Mucosa of rectum (tissue), 2 donors: ENCODE measurements around the gene FRMPD1.
"Not testable (repeated sequence)": the region's sequence is repeated elsewhere in the genome, so short reads cannot be mapped to it uniquely, and the experiment has no call there.

Source experiments
- H3K27ac ChIP-seq, 2 donors: one replicate each; pipeline ENCODE4 v1.7.0; 2013; ENCODE audit warnings: inconsistent platforms in 2 of 2, low read depth in 2 of 2, low read length in 2 of 2
- H3K27me3 ChIP-seq, 2 donors: one replicate each; pipeline ENCODE4 v1.7.0; 2013; ENCODE audit warnings: low read length in 2 of 2; ENCODE audit not compliant: control insufficient read depth in 2 of 2, insufficient read depth in 2 of 2
- H3K36me3 ChIP-seq, 2 donors: one replicate each; pipeline ENCODE4 v1.7.0; 2013; ENCODE audit warnings: low read length in 2 of 2; ENCODE audit not compliant: control insufficient read depth in 2 of 2, insufficient read depth in 2 of 2
- H3K4me1 ChIP-seq, 2 donors: one replicate each; pipeline ENCODE4 v1.7.0; 2013; ENCODE audit warnings: low read length in 2 of 2, mild to moderate bottlenecking in 1 of 2; ENCODE audit not compliant: control insufficient read depth in 2 of 2, insufficient read depth in 2 of 2
- H3K4me3 ChIP-seq, 2 donors: one replicate each; pipeline ENCODE4 v1.7.0; 2013; ENCODE audit warnings: low read length in 2 of 2
- H3K9ac ChIP-seq, 2 donors: one replicate each; pipeline ENCODE4 v1.7.0; 2013; ENCODE audit warnings: low read length in 2 of 2, low read depth in 1 of 2, mild to moderate bottlenecking in 1 of 2
- H3K9me3 ChIP-seq, 2 donors: one replicate each; pipeline ENCODE4 v1.7.0; 2013; ENCODE audit warnings: low read length in 2 of 2; ENCODE audit not compliant: control insufficient read depth in 2 of 2
- donor health status: healthy.
- donor health status: Normal muscosa, but diverticular disease.

Gene FRMPD1

GRCh38 chr9:37765263-37765662 lies 114.5 kb downstream of the FRMPD1 start:
- not testable (repeated sequence) for H3K27me3 ChIP-seq, H3K27ac ChIP-seq, H3K9ac ChIP-seq, H3K4me1 ChIP-seq, H3K9me3 ChIP-seq, H3K4me3 ChIP-seq
- H3K36me3 ChIP-seq, result peaks cover 4 to 23% of the 10 kb centered on the region in 2 donors

- H3K4me3 ChIP-seq, result no peak overlapping the region
- H3K36me3 ChIP-seq, result peaks cover 5 to 29% of the 10 kb centered on the region in 2 donors
- no peaks in the 10 kb centered on the region for H3K27me3 ChIP-seq
- no peaks in the 10 kb centered on the region for H3K9me3 ChIP-seq
- no peak overlapping the region for H3K9ac ChIP-seq
- H3K4me1 ChIP-seq, result no peaks in the 10 kb centered on the region
- H3K27ac ChIP-seq, result no peak overlapping the region
These were observed 118.6 kb downstream of the FRMPD1 start for GRCh38 chr9:37769306-37769705.

GRCh38 chr9:37769995-37770394 lies 119.2 kb downstream of the FRMPD1 start:
- Histone ChIP-seq H3K9me3 (no peaks in the 10 kb centered on the region), H3K36me3 (peaks cover 5 to 24% of the 10 kb centered on the region in 2 donors), H3K27ac (no peak overlapping the region), H3K27me3 (no peaks in the 10 kb centered on the region), H3K4me3 (no peak overlapping the region), H3K9ac (no peak overlapping the region), H3K4me1 (no peaks in the 10 kb centered on the region)

GRCh38 chr9:37775216-37775919 lies 124.6 kb downstream of the FRMPD1 start:
- H3K4me1 ChIP-seq, result no peaks in the 10 kb centered on the region
- no peaks in the 10 kb centered on the region for H3K9me3 ChIP-seq
- H3K27me3 ChIP-seq, result no peaks in the 10 kb centered on the region
- no peak overlapping the region for H3K4me3 ChIP-seq
- H3K9ac ChIP-seq, result no peak overlapping the region
- H3K27ac ChIP-seq, result no peak overlapping the region
- peaks cover 33 to 57% of the 10 kb centered on the region in 2 donors for H3K36me3 ChIP-seq

- no peaks in the 10 kb centered on the region for H3K9me3 ChIP-seq
- peaks cover 30 to 66% of the 10 kb centered on the region in 2 donors for H3K36me3 ChIP-seq
- no peak overlapping the region for H3K27ac ChIP-seq
- H3K4me3 ChIP-seq, result no peak overlapping the region
- no peaks in the 10 kb centered on the region for H3K4me1 ChIP-seq
- no peaks in the 10 kb centered on the region for H3K27me3 ChIP-seq
- no peak overlapping the region for H3K9ac ChIP-seq
These were observed 125.6 kb downstream of the FRMPD1 start for GRCh38 chr9:37776328-37776727.

GRCh38 chr9:37778534-37778933 lies 127.8 kb downstream of the FRMPD1 start:
- H3K36me3 ChIP-seq, result peaks cover 43 to 80% of the 10 kb centered on the region in 2 donors
- no peak overlapping the region for H3K27ac ChIP-seq
- no peaks in the 10 kb centered on the region for H3K4me1 ChIP-seq
- no peak overlapping the region for H3K4me3 ChIP-seq
- no peaks in the 10 kb centered on the region for H3K9me3 ChIP-seq
- H3K9ac ChIP-seq, result no peak overlapping the region
- no peaks in the 10 kb centered on the region for H3K27me3 ChIP-seq

- Histone ChIP-seq H3K27me3 (no peaks in the 10 kb centered on the region), H3K36me3 (peaks cover 25 to 42% of the 10 kb centered on the region in 2 donors), H3K9ac (peak overlapping the region; percentile 78 to 79), H3K4me3 (peak overlapping the region; percentile 90 to 96), H3K27ac (peak overlapping the region; percentile 54 to 77), H3K9me3 (no peaks in the 10 kb centered on the region), H3K4me1 (peaks cover 5 to 8% of the 10 kb centered on the region in 2 donors)
These were observed 133.5 kb downstream of the FRMPD1 start for GRCh38 chr9:37784291-37784615.

- peaks cover 5 to 8% of the 10 kb centered on the region in 2 donors for H3K4me1 ChIP-seq
- H3K4me3 ChIP-seq, result peak within 1 kb of the TSS; percentile 90 to 96
- H3K9ac ChIP-seq, result peak within 1 kb of the TSS; percentile 78 to 79
- no peaks in the 10 kb centered on the region for H3K9me3 ChIP-seq
- H3K27me3 ChIP-seq, result no peaks in the 10 kb centered on the region
- peaks cover 20 to 36% of the 10 kb centered on the region in 2 donors for H3K36me3 ChIP-seq
- H3K27ac ChIP-seq, result peak within 1 kb of the TSS; percentile 54 to 77
These were observed 134.1 kb downstream of the FRMPD1 start, which contains the start of gene EXOSC3 for GRCh38 chr9:37784616-37785483. EXOSC3 (minus strand) TSS chr9:37785064; CDS start chr9:37785044, 20 bp downstream.

GRCh38 chr9:37787059-37787458 lies 136.3 kb downstream of the FRMPD1 start:
- Histone ChIP-seq H3K36me3 (peaks cover 6 to 14% of the 10 kb centered on the region in 2 donors), H3K27me3 (no peaks in the 10 kb centered on the region), H3K4me3 (no peak overlapping the region), H3K4me1 (peaks cover 5 to 8% of the 10 kb centered on the region in 2 donors), H3K9me3 (no peaks in the 10 kb centered on the region), H3K9ac (no peak overlapping the region), H3K27ac (no peak overlapping the region)

GRCh38 chr9:37788332-37788731 lies 137.6 kb downstream of the FRMPD1 start:
- Histone ChIP-seq H3K9ac (no peak overlapping the region), H3K9me3 (no peaks in the 10 kb centered on the region), H3K36me3 (peaks cover 0 to 2% of the 10 kb centered on the region in 2 donors), H3K4me3 (no peak overlapping the region), H3K4me1 (peaks cover 5 to 8% of the 10 kb centered on the region in 2 donors), H3K27me3 (no peaks in the 10 kb centered on the region), H3K27ac (no peak overlapping the region)
